C4-2B (cell line): ENCODE data around the gene AGPAT1.

Source experiments
- CTCF ChIP-seq: fragments of 450-650 bp; conservative IDR thresholded peaks from 2 replicates; pipeline ENCODE4 v1.5.1; 2017; ENCODE audit warnings: mild to moderate bottlenecking
- ZFX ChIP-seq: fragments of 450-650 bp; IDR thresholded peaks from 2 replicates; pipeline ENCODE4 v1.6.1; 2017

- TF ChIP-seq CTCF, result no peak
- no peak for TF ChIP-seq ZFX
Observed at GRCh38 chr6:32181148-32181702, 5.3 kb upstream of the AGPAT1 start.
